GM19351 (cell line): Measurements from ENCODE around the gene PLXNA2.

Experiments used
- ATAC-seq: cut with Tn5 transposase; IDR thresholded peaks from one replicate; pipeline ENCODE4 v1.9.1; 2021; ENCODE audit warnings: mild to moderate bottlenecking, moderate library complexity; ENCODE audit not compliant: unreplicated experiment

The PLXNA2 gene

GRCh38 chr1:208207388-208208131, 36.6 kb downstream of the PLXNA2 start:
- no peak for ATAC-seq

GRCh38 chr1:208206092-208206698, 38.0 kb downstream of the PLXNA2 start:
- ATAC-seq = no peak

DNA sequence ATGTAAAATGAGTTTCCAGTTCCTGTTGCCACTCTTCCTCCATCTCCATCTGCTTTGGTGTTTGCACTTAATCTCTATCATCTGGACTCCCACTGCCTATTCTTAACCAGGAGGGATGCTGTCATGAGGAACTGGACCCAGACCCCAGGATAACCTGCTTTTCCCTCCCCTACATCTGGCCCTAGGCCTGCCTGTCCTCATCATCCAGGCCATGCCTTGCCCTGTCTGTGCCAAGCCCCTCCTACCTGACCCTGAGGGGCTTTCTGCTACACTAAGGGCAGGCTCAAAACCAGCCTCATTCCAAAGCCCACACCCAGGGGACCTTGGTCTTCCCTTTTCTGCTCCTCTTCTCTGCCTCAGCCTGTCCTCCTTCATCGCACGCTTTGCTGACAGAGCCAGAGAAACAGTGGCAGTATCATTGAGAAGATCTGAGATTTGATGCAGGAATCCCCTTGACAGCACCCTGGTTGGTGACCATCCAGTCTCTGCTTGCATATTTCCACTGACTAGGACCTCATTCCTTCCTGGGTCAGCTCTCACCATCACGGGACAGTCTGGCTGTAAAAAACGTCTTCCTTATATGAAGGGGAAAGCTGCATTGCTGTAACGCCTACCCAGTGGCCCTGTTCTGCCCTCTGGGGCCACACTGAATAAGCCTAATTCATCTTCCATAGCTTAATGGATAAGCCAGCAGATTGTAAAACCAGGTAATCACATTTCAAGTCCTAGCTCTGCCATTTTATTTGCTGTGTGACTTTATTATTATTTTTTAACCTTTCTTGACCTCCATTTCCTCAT, 38.8 kb downstream of the PLXNA2 start:
- no peak for ATAC-seq

- peak; percentile 45 for ATAC-seq
Measured at GRCh38 chr1:208204779-208205178, 39.4 kb downstream of the PLXNA2 start.

GRCh38 chr1:208203848-208204609, 40.2 kb downstream of the PLXNA2 start:
- no peak for ATAC-seq

DNA sequence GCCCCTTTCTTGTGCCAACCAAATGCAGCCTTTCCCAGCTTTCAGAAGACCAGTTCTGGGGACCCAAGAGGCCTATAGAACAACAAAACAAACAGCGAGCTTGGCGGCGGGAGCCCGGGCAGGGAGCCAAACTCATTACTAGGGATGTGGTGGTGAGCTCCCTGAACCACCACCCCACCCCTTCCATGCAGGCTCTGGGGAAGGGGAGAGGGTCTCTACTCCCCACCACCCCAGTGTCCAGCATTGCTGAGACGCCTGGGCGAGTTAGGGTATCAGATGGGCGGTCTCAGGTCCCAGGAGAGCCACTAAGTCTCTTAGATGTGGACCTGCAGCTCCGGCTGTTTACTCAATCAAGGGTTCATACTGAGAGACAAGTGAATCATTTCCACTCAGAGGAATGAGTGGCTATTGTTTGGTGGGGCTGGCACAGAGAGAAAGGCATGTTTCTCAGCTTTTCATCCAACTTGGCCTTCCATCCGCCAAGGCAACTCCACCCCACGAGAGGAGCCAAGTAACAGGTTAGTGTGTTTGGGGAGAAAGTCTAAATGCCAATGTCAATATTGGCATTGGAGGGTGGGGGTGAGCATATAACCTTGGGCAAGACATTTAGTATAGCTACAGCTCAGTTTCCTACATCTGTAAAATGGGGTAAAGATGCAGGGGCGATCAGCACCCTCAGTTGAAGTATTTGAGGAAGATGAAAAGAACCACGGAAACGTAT, 40.9 kb downstream of the PLXNA2 start:
- ATAC-seq = no peak

GRCh38 chr1:208202333-208202995, 41.7 kb downstream of the PLXNA2 start:
- no peak for ATAC-seq

- ATAC-seq = no peak
Measured at GRCh38 chr1:208201229-208201628, 43.0 kb downstream of the PLXNA2 start.

DNA sequence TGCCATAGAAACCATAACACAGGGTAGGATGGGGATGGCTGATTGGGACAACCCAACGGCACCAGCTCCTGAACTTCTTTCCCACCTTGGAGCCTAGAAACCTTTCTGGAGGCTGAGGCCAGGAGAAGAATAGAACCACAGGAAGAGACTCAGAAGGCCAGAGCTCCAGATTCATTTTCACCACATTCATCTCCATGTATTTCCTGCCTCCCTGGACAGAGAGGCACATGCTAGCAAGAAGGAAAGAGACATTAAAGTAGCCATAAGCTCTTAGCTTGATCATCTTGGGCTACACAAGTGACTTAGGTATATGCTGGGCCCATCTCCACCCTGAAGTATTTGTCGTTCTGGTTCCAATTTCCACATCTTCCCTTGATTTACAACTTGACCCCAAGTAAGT, 44.1 kb downstream of the PLXNA2 start:
- no peak for ATAC-seq

DNA sequence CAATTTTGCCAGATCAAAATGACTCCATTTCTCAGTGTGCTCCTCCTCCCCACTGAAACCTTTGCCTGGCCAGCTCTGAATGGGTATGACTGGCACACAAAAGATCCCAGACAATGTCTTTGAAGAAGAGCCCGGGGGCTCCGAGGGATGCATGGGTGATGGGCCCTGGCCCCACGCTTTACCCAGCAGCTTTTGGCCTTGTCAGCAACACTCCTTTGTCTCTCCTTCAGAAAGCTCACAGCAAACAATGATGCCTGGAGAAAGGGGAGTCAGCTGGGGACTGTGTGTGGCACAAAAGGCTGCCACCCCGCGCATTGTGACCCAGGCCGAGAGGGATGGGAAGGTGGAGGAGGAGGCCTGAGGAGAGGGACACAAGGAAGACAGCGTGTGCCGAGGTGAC, 45.9 kb downstream of the PLXNA2 start:
- ATAC-seq = no peak

DNA sequence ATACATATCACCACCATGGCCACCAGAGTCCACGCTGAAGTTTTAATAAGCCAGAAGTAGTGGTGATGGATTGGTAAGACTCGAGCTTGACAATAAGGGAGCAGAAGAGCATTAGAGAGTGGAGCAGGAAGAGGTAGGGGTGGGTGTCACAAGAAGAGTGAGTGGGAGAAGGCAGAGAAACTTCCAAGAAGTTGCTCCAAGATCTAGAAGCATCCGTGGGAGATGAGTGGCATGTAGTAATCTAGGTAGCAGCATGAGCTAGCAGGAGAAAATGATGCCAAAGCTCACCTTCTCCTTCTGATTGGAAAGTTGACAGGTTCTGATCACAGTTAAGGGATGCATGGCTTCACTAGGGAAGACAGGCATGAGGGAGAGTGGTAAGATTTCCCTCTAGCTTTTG, 49.2 kb downstream of the PLXNA2 start:
- ATAC-seq = no peak

DNA sequence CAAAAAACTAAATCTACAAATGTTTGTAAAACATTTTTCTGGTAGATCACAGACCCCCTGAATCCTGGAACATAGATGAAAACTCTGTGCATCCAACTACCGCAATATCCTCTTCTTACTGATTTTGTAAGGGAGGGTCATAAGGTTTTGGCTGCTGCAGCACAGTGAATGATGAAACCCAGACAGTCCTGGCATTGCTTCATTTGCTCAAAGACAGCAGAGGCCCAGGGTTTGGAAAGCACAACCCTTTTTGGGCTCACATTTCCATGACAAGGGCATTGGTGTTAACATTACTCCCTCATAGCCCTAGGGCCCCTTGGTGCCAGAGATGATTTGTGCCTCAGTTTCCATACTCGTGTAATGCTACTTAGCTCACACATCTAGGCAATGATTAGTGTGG, 51.2 kb downstream of the PLXNA2 start:
- ATAC-seq = no peak

DNA sequence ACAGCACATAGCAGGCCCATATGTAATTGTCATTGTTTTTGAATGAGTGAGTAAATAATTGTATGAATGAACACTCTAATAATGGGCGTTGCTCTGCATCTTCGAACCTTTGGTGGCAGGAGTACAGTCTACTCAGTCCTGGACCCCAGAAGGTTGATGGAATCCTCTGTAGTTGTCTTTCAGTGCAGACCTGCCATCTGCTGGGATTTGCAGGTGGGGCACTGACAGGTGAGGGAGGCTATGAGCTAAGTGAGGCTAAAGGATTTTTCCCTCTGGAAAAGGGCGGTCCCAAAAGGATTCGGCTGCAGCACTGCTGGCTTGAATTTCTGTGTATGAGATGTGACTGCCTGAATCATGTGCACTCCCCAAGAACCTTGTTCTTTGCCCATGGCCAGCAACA, 53.4 kb downstream of the PLXNA2 start:
- ATAC-seq = no peak

- no peak for ATAC-seq
Measured at GRCh38 chr1:208189716-208190115, 54.5 kb downstream of the PLXNA2 start.

GRCh38 chr1:208189183-208189582, 55.0 kb downstream of the PLXNA2 start:
- peak; percentile 52 for ATAC-seq

GRCh38 chr1:208188607-208189006, 55.6 kb downstream of the PLXNA2 start:
- ATAC-seq = no peak

GRCh38 chr1:208187499-208188041, 56.6 kb downstream of the PLXNA2 start:
- peak; percentile 76 for ATAC-seq

DNA sequence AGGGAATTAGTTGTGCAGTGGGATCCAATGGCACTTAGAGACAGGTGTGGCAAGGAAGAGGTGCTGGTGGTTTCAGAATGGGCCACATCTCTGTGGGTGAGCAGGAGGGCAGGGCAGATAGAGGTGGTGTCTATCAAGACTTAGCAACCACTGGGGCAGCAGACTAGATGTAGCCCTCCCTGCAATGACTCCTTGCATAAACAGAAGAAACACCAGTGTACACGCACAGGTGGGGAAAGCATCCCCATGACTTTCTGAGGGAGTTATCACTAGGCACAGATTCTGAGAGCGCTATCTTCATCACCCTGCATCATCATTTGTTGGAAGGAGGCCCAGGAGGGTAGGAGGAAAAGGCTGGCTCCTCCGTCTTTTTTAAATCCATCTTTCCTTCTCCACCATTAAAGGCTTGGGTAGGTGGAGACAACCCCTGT, 58.4 kb downstream of the PLXNA2 start:
- ATAC-seq = no peak

- ATAC-seq = no peak
Measured at GRCh38 chr1:208184966-208185654, 59.1 kb downstream of the PLXNA2 start.
